Chondrocyte (in vitro differentiated cells): ENCODE results near the gene ODC1. TPM values are rescaled to one million over a fixed set of nuclear protein-coding genes. Genes with fewer than 3 reads are reported as not detected.

ENCODE experiments used
- DNase-seq: peaks from one replicate; pipeline ENCODE4 v3.0.0; 2021; ENCODE audit warnings: mixed read lengths, low spot score
- H3K27ac Mint-ChIP-seq: one replicate; pipeline ENCODE4 v1.8.0; 2021; ENCODE audit warnings: mild to moderate bottlenecking, moderate library complexity, mixed read lengths; ENCODE audit not compliant: unreplicated experiment
- H3K27me3 Mint-ChIP-seq: 2 replicates; pipeline ENCODE4 v1.8.0; 2021; ENCODE audit warnings: low read depth, mixed read lengths
- H3K36me3 Mint-ChIP-seq: 2 replicates; pipeline ENCODE4 v1.8.0; 2021; ENCODE audit warnings: low read depth, mixed read lengths
- H3K4me1 Mint-ChIP-seq: 2 replicates; pipeline ENCODE4 v1.8.0; 2021; ENCODE audit warnings: low read depth, mild to moderate bottlenecking, mixed read lengths
- H3K4me3 Mint-ChIP-seq: one replicate; pipeline ENCODE4 v1.8.0; 2021; ENCODE audit warnings: mild to moderate bottlenecking, moderate library complexity, mixed read lengths; ENCODE audit not compliant: unreplicated experiment
- H3K9me3 Mint-ChIP-seq: 2 replicates; pipeline ENCODE4 v1.8.0; 2021; ENCODE audit warnings: low read depth, mixed read lengths
- total RNA-seq: library from RNA; stranded (reverse); gene quantifications from 3 replicates; pipeline ENCODE4 v1.2.1, GENCODE V29; 2021
- TF ChIP-seq, protein P1 (sequence below): fragments of 200-600 bp; sonication (generic); IDR thresholded peaks from 2 replicates; pipeline ENCODE4 v1.5.0; 2021; ENCODE audit warnings: antibody characterized with exemption, mild to moderate bottlenecking, moderate library complexity

The ODC1 gene
- total RNA-seq, 1 donor from 2014 or later, result 65.3 TPM

GRCh38 chr2:10407841-10408648 lies 40.1 kb downstream of the ODC1 start:
- DNase-seq, result no peak
- no peaks in the 10 kb centered on the region for H3K27me3 Mint-ChIP-seq
- TF ChIP-seq, protein P1, sequence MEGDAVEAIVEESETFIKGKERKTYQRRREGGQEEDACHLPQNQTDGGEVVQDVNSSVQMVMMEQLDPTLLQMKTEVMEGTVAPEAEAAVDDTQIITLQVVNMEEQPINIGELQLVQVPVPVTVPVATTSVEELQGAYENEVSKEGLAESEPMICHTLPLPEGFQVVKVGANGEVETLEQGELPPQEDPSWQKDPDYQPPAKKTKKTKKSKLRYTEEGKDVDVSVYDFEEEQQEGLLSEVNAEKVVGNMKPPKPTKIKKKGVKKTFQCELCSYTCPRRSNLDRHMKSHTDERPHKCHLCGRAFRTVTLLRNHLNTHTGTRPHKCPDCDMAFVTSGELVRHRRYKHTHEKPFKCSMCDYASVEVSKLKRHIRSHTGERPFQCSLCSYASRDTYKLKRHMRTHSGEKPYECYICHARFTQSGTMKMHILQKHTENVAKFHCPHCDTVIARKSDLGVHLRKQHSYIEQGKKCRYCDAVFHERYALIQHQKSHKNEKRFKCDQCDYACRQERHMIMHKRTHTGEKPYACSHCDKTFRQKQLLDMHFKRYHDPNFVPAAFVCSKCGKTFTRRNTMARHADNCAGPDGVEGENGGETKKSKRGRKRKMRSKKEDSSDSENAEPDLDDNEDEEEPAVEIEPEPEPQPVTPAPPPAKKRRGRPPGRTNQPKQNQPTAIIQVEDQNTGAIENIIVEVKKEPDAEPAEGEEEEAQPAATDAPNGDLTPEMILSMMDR, result no peak
- peak overlapping the region; percentile 58 for H3K27ac Mint-ChIP-seq
- peaks cover 57% of the 10 kb centered on the region for H3K4me1 Mint-ChIP-seq
- H3K36me3 Mint-ChIP-seq, result peaks cover 2% of the 10 kb centered on the region
- no peak overlapping the region for H3K4me3 Mint-ChIP-seq
- H3K9me3 Mint-ChIP-seq, result no peaks in the 10 kb centered on the region

DNA sequence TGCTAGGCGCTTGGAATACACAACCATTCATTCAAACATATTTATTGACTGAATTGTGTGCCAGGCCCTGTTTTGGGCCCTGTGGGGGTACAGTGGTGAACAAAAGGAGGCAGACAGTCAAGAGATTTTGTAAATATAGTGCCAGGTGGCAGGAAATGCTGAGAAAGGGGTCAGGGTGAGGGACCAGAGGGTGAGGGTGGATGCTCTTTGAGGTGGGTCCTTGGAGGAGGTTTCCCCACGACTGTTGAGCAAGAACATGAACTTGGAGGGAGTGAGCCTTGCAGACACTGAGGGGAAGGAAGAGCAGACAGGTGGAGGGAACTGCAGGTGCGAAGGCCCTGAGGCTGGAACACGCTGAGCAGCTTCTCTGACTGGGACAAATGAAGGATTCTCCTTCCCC lies 40.7 kb downstream of the ODC1 start:
- peak overlapping the region; percentile 10 for H3K27ac Mint-ChIP-seq
- H3K9me3 Mint-ChIP-seq, result no peaks in the 10 kb centered on the region
- DNase-seq, result no peak
- TF ChIP-seq, protein P1, result no peak
- H3K36me3 Mint-ChIP-seq, result no peaks in the 10 kb centered on the region
- no peaks in the 10 kb centered on the region for H3K27me3 Mint-ChIP-seq
- peaks cover 60% of the 10 kb centered on the region for H3K4me1 Mint-ChIP-seq
- H3K4me3 Mint-ChIP-seq, result no peak overlapping the region

- no peak for DNase-seq
- no peaks in the 10 kb centered on the region for H3K9me3 Mint-ChIP-seq
- H3K4me3 Mint-ChIP-seq, result no peak overlapping the region
- peaks cover 63% of the 10 kb centered on the region for H3K4me1 Mint-ChIP-seq
- no peaks in the 10 kb centered on the region for H3K36me3 Mint-ChIP-seq
- H3K27ac Mint-ChIP-seq, result peak overlapping the region; percentile 73
- TF ChIP-seq, protein P1, result no peak
- H3K27me3 Mint-ChIP-seq, result no peaks in the 10 kb centered on the region
Measured at GRCh38 chr2:10406491-10407188, 41.5 kb downstream of the ODC1 start.

DNA sequence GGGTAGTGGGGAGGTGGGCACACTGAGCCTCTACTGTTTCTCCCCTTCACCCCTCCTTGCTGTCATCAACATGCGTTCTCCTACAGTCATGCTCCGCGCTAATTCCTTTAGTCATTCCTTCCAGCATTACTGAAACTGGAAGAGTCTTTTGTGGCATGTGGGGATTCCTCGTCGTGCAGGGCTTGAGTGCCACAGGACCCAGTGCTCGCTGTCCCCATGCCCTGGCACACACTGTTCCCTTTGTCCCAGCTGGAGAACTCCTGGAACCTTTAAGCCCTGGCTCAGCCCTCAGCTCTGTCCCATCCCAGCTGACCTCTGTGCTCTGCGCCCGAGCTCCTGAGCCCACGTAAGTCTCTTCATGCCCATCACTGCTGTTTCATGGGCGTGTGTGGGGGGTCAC lies 42.1 kb downstream of the ODC1 start:
- H3K4me3 Mint-ChIP-seq, result no peak overlapping the region
- peaks cover 2% of the 10 kb centered on the region for H3K36me3 Mint-ChIP-seq
- no peak for DNase-seq
- H3K27ac Mint-ChIP-seq, result peak overlapping the region; percentile 92
- TF ChIP-seq, protein P1, result no peak
- no peaks in the 10 kb centered on the region for H3K9me3 Mint-ChIP-seq
- no peaks in the 10 kb centered on the region for H3K27me3 Mint-ChIP-seq
- H3K4me1 Mint-ChIP-seq, result peaks cover 67% of the 10 kb centered on the region

DNA sequence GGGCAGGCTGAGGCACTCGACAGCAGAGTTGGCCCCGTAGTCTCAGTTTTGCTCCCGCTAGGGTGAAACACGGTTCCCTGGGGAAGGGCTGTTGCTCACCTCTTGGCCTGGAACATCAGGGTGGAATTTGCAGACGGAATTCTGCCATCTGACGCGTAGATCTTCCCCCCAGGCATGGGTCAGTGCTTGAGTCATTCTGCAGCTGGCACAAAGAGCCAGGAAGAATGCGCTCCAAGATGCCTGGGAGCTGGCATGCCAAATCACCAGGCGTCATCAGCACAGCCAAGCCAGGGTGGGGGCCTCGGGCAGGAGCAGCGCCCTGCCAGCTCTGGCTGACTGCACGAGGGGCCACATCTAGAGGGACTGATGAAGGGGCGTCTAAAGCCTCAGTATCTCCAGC lies 42.7 kb downstream of the ODC1 start:
- no peaks in the 10 kb centered on the region for H3K9me3 Mint-ChIP-seq
- H3K4me1 Mint-ChIP-seq, result peaks cover 67% of the 10 kb centered on the region
- H3K27me3 Mint-ChIP-seq, result no peaks in the 10 kb centered on the region
- no peak for DNase-seq
- peak overlapping the region; percentile 47 for H3K4me3 Mint-ChIP-seq
- H3K27ac Mint-ChIP-seq, result peak overlapping the region; percentile 92
- H3K36me3 Mint-ChIP-seq, result peaks cover 2% of the 10 kb centered on the region
- TF ChIP-seq, protein P1, result no peak
